Mammary epithelial cell (primary cell): ENCODE data around the gene AGPAT3.
A peak's percentile ranks its signal among the peaks of the same experiment; 100 is the strongest.

Experiments
- CTCF ChIP-seq, 2 donors: IDR thresholded peaks in 1 of 2; conservative IDR thresholded peaks in 1 of 2; 2 replicates each; pipeline ENCODE4 v1.5.1; 2011 to 2012; ENCODE audit warnings: inconsistent platforms in 2 of 2, low read length in 2 of 2, mild to moderate bottlenecking in 2 of 2, control low read depth in 1 of 2, low read depth in 1 of 2; ENCODE audit not compliant: insufficient read depth in 1 of 2; ENCODE audit errors: extremely low read depth in 1 of 2
- EZH2 ChIP-seq: IDR thresholded peaks from 2 replicates; pipeline ENCODE4 v1.6.1; 2012; ENCODE audit warnings: low read length, inconsistent platforms, borderline replicate concordance

DNA sequence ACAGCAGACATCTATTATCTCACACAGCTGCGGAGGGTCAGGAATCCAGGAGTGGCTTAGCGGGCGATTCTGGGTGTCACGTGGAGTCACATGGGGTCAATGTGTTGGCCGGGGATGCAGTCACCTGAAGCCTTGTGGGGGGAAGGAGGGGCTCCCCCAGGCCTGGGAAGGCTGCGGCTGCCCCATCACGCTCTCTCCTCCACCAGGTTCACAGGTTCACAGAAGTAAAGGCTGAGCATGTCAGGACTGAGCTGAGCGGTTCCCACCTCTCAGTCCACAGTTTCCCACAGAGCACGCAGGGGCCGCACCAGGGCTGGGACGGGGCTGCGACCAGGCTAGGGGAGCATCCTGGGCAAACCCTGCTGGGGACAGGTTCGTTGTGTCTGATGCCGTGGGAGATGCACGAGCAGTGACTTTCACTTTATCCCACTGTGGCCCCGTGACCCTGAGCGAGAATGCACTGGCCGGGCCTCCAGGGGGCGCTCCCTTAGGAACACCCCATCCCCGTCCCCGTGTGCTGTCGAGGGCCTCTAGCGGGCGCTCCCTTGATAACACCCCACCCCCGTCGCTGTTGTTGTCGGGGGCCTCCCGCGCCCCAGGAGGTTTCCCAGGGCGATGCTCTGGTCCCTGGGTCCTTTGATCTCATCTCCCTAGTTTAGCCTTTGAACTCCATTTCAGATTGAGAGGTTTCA is 73.9 kb downstream of the AGPAT3 start:
- TF ChIP-seq CTCF (conservative IDR thresholded peaks at IDR 0.05 in 1 of 2, IDR thresholded peaks at IDR 0.05 in 1 of 2; ENCODE audit: extremely low read depth in 1 of 2, insufficient read depth in 1 of 2, low read depth in 1 of 2, low read length in 2 of 2), result peak; percentile 96 to 100
- no peak for TF ChIP-seq EZH2
